Endodermal cell (in vitro differentiated cells): ENCODE measurements around the gene HSPG2. TPM values are rescaled to one million over a fixed set of nuclear protein-coding genes. Genes with fewer than 3 reads are reported as not detected.

Experiments used
- DNase-seq: peaks from one replicate; pipeline ENCODE4 v3.0.0-alpha.2; 2017
- H3K27ac ChIP-seq: 2 replicates; pipeline ENCODE4 v1.5.1; 2013; ENCODE audit warnings: mild to moderate bottlenecking, low read depth, low read length, moderate library complexity
- H3K27me3 ChIP-seq: 2 replicates; pipeline ENCODE4 v1.6.1; 2013; ENCODE audit warnings: mild to moderate bottlenecking, low read length, moderate library complexity; ENCODE audit not compliant: insufficient read depth, control insufficient read depth, poor library complexity, severe bottlenecking
- H3K36me3 ChIP-seq: 2 replicates; pipeline ENCODE4 v1.7.0; 2013; ENCODE audit warnings: mild to moderate bottlenecking, low read length, moderate library complexity; ENCODE audit not compliant: control insufficient read depth, insufficient read depth
- H3K4me1 ChIP-seq: one replicate; pipeline ENCODE4 v1.7.0; 2013; ENCODE audit warnings: low read length; ENCODE audit not compliant: control insufficient read depth, insufficient read depth
- H3K4me3 ChIP-seq: 2 replicates; pipeline ENCODE4 v1.5.1; 2013; ENCODE audit warnings: mild to moderate bottlenecking, low read length, moderate library complexity
- H3K9ac ChIP-seq: 2 replicates; pipeline ENCODE4 v1.6.1; 2013; ENCODE audit warnings: mild to moderate bottlenecking, low read length, moderate library complexity; ENCODE audit not compliant: poor library complexity, severe bottlenecking; ENCODE audit errors: extremely low read depth
- H3K9me3 ChIP-seq: 2 replicates; pipeline ENCODE4 v1.6.1; 2013; ENCODE audit warnings: mild to moderate bottlenecking, low read length, moderate library complexity; ENCODE audit not compliant: control insufficient read depth
- H3K27ac Mint-ChIP-seq: 2 replicates; pipeline ENCODE4 v1.8.0; 2020; ENCODE audit warnings: mixed read lengths
- H3K27me3 Mint-ChIP-seq: 2 replicates; pipeline ENCODE4 v1.8.0; 2021; ENCODE audit warnings: mild to moderate bottlenecking, mixed read lengths; ENCODE audit not compliant: insufficient read depth
- H3K36me3 Mint-ChIP-seq: 2 replicates; pipeline ENCODE4 v1.8.0; 2020; ENCODE audit warnings: low read depth, mixed read lengths
- H3K4me1 Mint-ChIP-seq: 2 replicates; pipeline ENCODE4 v1.8.0; 2020; ENCODE audit warnings: mixed read lengths
- H3K4me3 Mint-ChIP-seq: 2 replicates; pipeline ENCODE4 v1.8.0; 2020; ENCODE audit warnings: mild to moderate bottlenecking, moderate library complexity, mixed read lengths
- H3K9me3 Mint-ChIP-seq: 2 replicates; pipeline ENCODE4 v1.8.0; 2020; ENCODE audit warnings: mild to moderate bottlenecking, mixed read lengths
- CTCF ChIP-seq: fragments of 200-600 bp; sonication (generic); conservative IDR thresholded peaks from 2 replicates; pipeline ENCODE4 v1.5.0; 2021; ENCODE audit warnings: antibody characterized with exemption, mild to moderate bottlenecking
- WGBS, 2 experiments: methylation state at CpG; one replicate each; pipeline versions ENCODE4 v1.1.5 to v1.1.7; 2013; ENCODE audit warnings: missing lambda C conversion rate in 2 of 2, mixed read lengths in 1 of 2; ENCODE audit not compliant: insufficient coverage in 1 of 2, insufficient read length in 1 of 2; 5-methylcytosine and 5-hydroxymethylcytosine counted together
- total RNA-seq, 2 donors: library from RNA; stranded (reverse); fragmentation: NEBNext Ultra II Directional in 1 of 2; extraction: Animal tissue kit (Norgen Biotek cat#: 25700) in 1 of 2; gene quantifications; 2 replicates in 1 of 2; 3 replicates in 1 of 2; pipeline ENCODE4 v1.2.1, GENCODE V29; 2021

HSPG2 gene
- total RNA-seq, 2 donors from 2014 or later: 222 to 227 TPM

DNA sequence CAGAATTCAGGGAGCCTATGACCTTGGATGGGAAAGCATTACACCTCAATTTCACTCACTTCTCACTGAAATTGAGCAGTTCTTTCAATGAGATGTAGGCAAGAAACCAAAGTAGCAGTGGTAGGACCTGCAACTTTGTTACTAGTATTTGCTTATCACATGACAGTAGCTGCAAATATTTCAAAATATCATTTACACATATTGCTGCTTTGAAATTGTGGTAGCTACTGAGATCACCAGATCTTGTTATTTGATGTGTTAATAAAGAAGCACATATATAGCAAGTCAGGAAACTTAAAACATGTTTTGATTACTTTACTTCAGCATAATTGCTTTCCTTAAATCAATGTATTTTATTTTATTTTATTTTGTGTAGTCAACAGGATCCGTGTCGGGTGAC lies 112.2 kb downstream of the HSPG2 start:
- H3K27me3 Mint-ChIP-seq: no peaks in the 10 kb centered on the region
- H3K9me3 ChIP-seq: no peaks in the 10 kb centered on the region
- no peak overlapping the region for H3K4me3 Mint-ChIP-seq
- H3K27ac ChIP-seq: no peak overlapping the region
- 92 to 100% methylated on average over 2 of the region's 2 CpGs for WGBS, 2 experiments
- no peaks in the 10 kb centered on the region for H3K9me3 Mint-ChIP-seq
- no peak overlapping the region for H3K4me3 ChIP-seq
- TF ChIP-seq CTCF: no peak
- no peak overlapping the region for H3K9ac ChIP-seq
- H3K36me3 ChIP-seq: peaks cover 71% of the 10 kb centered on the region
- H3K27ac Mint-ChIP-seq: no peak overlapping the region
- DNase-seq: no peak
- no peaks in the 10 kb centered on the region for H3K4me1 ChIP-seq
- no peaks in the 10 kb centered on the region for H3K27me3 ChIP-seq
- peaks cover 60% of the 10 kb centered on the region for H3K36me3 Mint-ChIP-seq
- H3K4me1 Mint-ChIP-seq: no peaks in the 10 kb centered on the region

DNA sequence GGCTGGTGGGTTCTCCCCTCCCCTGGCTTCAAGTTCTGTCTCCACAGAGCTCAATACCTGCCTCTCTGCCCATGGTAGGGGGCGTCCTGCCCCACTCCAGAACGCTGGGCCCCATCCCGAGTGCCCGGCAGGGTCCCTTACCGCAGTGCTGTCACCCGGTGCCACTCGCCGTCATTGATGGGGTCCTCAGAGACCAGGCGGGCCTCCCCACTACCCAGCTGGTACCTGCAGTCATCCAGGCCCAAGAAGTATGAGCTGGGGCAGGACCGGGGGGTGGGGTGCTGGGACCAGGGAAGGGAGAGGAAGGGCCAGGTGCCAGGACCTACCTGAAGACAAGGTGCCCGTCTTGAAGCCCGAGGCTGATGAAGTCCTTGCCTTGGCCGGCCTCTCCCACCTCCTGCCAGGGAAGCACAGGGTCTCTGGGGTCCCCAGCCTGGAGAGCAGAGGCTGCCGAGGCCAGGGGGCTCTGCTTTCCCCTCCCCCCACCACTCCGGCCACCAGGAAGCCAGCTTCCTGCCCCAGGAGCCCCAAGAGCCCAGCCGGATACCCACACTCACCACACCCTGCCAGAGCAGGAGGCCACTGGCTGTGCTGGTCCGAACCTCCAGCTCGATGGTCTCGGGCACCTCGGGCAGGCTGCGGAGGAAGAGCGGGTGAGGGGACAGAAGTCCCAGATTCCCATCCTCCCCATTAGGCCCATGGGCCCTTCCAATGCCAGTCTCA lies 113.0 kb downstream of the HSPG2 start:
- Histone ChIP-seq H3K9ac (no peak overlapping the region), H3K27me3 (no peaks in the 10 kb centered on the region), H3K9me3 (no peaks in the 10 kb centered on the region), H3K4me3 (no peak overlapping the region), H3K4me1 (no peaks in the 10 kb centered on the region), H3K36me3 (peaks cover 74% of the 10 kb centered on the region), H3K27ac (no peak overlapping the region)
- no peaks in the 10 kb centered on the region for H3K27me3 Mint-ChIP-seq
- WGBS, 2 experiments: 92 to 97% methylated on average over 19 to 22 of the region's 22 CpGs
- no peaks in the 10 kb centered on the region for H3K4me1 Mint-ChIP-seq
- H3K27ac Mint-ChIP-seq: no peak overlapping the region
- DNase-seq: no peak
- H3K9me3 Mint-ChIP-seq: no peaks in the 10 kb centered on the region
- TF ChIP-seq CTCF: no peak
- no peak overlapping the region for H3K4me3 Mint-ChIP-seq
- peaks cover 60% of the 10 kb centered on the region for H3K36me3 Mint-ChIP-seq

GRCh38 chr1:21823206-21823979 lies 113.7 kb downstream of the HSPG2 start:
- DNase-seq: no peak
- Mint-ChIP-seq H3K9me3 (no peaks in the 10 kb centered on the region), H3K4me1 (peaks cover 2% of the 10 kb centered on the region), H3K36me3 (peaks cover 59% of the 10 kb centered on the region), H3K27ac (no peak overlapping the region), H3K27me3 (no peaks in the 10 kb centered on the region), H3K4me3 (no peak overlapping the region)
- 94 to 95% methylated on average over 32 to 42 of the region's 44 CpGs for WGBS, 2 experiments
- Histone ChIP-seq H3K9me3 (no peaks in the 10 kb centered on the region), H3K27me3 (no peaks in the 10 kb centered on the region), H3K4me3 (no peak overlapping the region), H3K36me3 (peaks cover 71% of the 10 kb centered on the region), H3K9ac (no peak overlapping the region), H3K27ac (no peak overlapping the region), H3K4me1 (no peaks in the 10 kb centered on the region)
- TF ChIP-seq CTCF: no peak
